ENCODE data around the gene RBM38. TPM values are rescaled to one million over a fixed set of nuclear protein-coding genes. Genes with fewer than 3 reads are reported as not detected.

Gene RBM38
- total and polyA plus RNA-seq, 9 of the 15 experiments (the other 6 are each of a cell fraction or from before 2014, with no cell fraction given), result 0.28 to 82.4 (median 33.2) TPM

GRCh38 chr20:57450419-57450818, 59.2 kb downstream of the RBM38 start (continued):
- TF ChIP-seq ZNF175 (CRISPR knock-in tag; IDR thresholded peaks at IDR 0.05; ENCODE audit: low read depth), result 0 out of 2 replicates have a peak, but pooled peaks have one; percentile 42
- no peak for TF ChIP-seq RBM14 (IDR thresholded peaks at IDR 0.05; ENCODE audit: borderline replicate concordance, insufficient read depth, low read depth, low read length)
- TF ChIP-seq, protein P1, sequence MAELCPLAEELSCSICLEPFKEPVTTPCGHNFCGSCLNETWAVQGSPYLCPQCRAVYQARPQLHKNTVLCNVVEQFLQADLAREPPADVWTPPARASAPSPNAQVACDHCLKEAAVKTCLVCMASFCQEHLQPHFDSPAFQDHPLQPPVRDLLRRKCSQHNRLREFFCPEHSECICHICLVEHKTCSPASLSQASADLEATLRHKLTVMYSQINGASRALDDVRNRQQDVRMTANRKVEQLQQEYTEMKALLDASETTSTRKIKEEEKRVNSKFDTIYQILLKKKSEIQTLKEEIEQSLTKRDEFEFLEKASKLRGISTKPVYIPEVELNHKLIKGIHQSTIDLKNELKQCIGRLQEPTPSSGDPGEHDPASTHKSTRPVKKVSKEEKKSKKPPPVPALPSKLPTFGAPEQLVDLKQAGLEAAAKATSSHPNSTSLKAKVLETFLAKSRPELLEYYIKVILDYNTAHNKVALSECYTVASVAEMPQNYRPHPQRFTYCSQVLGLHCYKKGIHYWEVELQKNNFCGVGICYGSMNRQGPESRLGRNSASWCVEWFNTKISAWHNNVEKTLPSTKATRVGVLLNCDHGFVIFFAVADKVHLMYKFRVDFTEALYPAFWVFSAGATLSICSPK (IDR thresholded peaks at IDR 0.05; ENCODE audit: borderline replicate concordance), result no peak
- no peak for TF ChIP-seq ID3 (CRISPR knock-in tag; IDR thresholded peaks at IDR 0.05)
- TF ChIP-seq ID3 (tag; IDR thresholded peaks at IDR 0.05), result no peak
- no peak for TF ChIP-seq RBM39 (optimal IDR thresholded peaks at IDR 0.05; ENCODE audit: low read depth, low read length)
- TF ChIP-seq ZNF212 (CRISPR knock-in tag; IDR thresholded peaks at IDR 0.05), result no peak
- no peak for TF ChIP-seq ZNF436 (CRISPR knock-in tag; IDR thresholded peaks at IDR 0.05)
- TF ChIP-seq C11orf30 (IDR thresholded peaks at IDR 0.05; ENCODE audit: low read depth), result no peak
- TF ChIP-seq BRCA1 (IDR thresholded peaks at IDR 0.05), result no peak
- no peak for TF ChIP-seq BRCA1 (CRISPR knock-in tag; IDR thresholded peaks at IDR 0.05)
- TF ChIP-seq ADNP (tag; IDR thresholded peaks at IDR 0.05), result no peak
- TF ChIP-seq FOXM1 (IDR thresholded peaks at IDR 0.05; ENCODE audit: low read depth), result no peak
- no peak for TF ChIP-seq FOXM1 (CRISPR knock-in tag; IDR thresholded peaks at IDR 0.05; ENCODE audit: low read depth)
